Neural cell (in vitro differentiated cells): ENCODE measurements around the gene CCNDBP1. TPM values are rescaled to one million over a fixed set of nuclear protein-coding genes. Genes with fewer than 3 reads are reported as not detected.
A peak's percentile ranks its signal among the peaks of the same experiment; 100 is the strongest.

Experiments
- H2AFZ ChIP-seq: fragments of 200-600, 300-800 bp; sonication (generic), shearing (Covaris generic); 2 replicates; pipeline ENCODE4 v1.6.0; 2014; ENCODE audit warnings: low read depth, mild to moderate bottlenecking, antibody characterized with exemption, low read length, moderate library complexity
- H3F3A ChIP-seq: fragments of 200-600 bp; shearing (Covaris generic); 2 replicates; pipeline ENCODE4 v1.6.1; 2016; ENCODE audit warnings: mild to moderate bottlenecking, moderate library complexity, mixed read lengths, antibody characterized with exemption, low read length; ENCODE audit not compliant: insufficient read depth, poor library complexity, severe bottlenecking
- H3K27ac ChIP-seq: fragments of 200-600, 300-800 bp; sonication (generic), shearing (Covaris generic); 2 replicates; pipeline ENCODE4 v1.5.1; 2014; ENCODE audit warnings: mild to moderate bottlenecking, low read length, moderate library complexity
- H3K27me3 ChIP-seq: fragments of 300-800, 200-600 bp; sonication (generic), shearing (Covaris generic); 2 replicates; pipeline ENCODE4 v1.6.0; 2014; ENCODE audit warnings: mild to moderate bottlenecking, low read depth, low read length, moderate library complexity; ENCODE audit not compliant: insufficient read depth
- H3K36me3 ChIP-seq: fragments of 300-800, 200-600 bp; sonication (generic), shearing (Covaris generic); 2 replicates; pipeline ENCODE4 v1.5.1; 2014; ENCODE audit warnings: mild to moderate bottlenecking, antibody characterized with exemption, low read length, moderate library complexity; ENCODE audit not compliant: insufficient read depth
- H3K4me2 ChIP-seq: fragments of 300-800, 200-600 bp; sonication (generic), shearing (Covaris generic); 2 replicates; pipeline ENCODE4 v1.6.0; 2014; ENCODE audit warnings: mild to moderate bottlenecking, low read length
- H3K4me3 ChIP-seq: fragments of 300-800, 200-600 bp; sonication (generic), shearing (Covaris generic); 2 replicates; pipeline ENCODE4 v1.5.1; 2014; ENCODE audit warnings: mild to moderate bottlenecking, low read length, moderate library complexity
- H3K79me2 ChIP-seq: fragments of 200-600 bp; shearing (Covaris generic); replicated peaks from 2 replicates; pipeline ENCODE4 v1.6.0; 2014; ENCODE audit warnings: mild to moderate bottlenecking, low read length, moderate library complexity; ENCODE audit not compliant: insufficient read depth
- H3K9ac ChIP-seq: fragments of 300-800, 200-600 bp; sonication (generic), shearing (Covaris generic); 2 replicates; pipeline ENCODE4 v1.6.1; 2016; ENCODE audit warnings: mild to moderate bottlenecking, low read length, mixed read lengths
- H3K9me2 ChIP-seq: fragments of 200-600 bp; shearing (Covaris generic); 2 replicates; pipeline ENCODE4 v1.6.1; 2016; ENCODE audit warnings: mild to moderate bottlenecking, low read length, mixed read lengths; ENCODE audit not compliant: insufficient read depth
- H3K9me3 ChIP-seq: fragments of 200-600, 300-800 bp; sonication (generic), shearing (Covaris generic); 2 replicates; pipeline ENCODE4 v1.6.1; 2016; ENCODE audit warnings: mild to moderate bottlenecking, mixed run types, low read length, moderate library complexity, mixed read lengths
- H4K20me1 ChIP-seq: fragments of 200-600 bp; shearing (Covaris generic); 2 replicates; pipeline ENCODE4 v1.6.1; 2016; ENCODE audit warnings: mild to moderate bottlenecking, mixed run types; ENCODE audit not compliant: insufficient read depth
- EP300 ChIP-seq: fragments of 450-650 bp; conservative IDR thresholded peaks from 2 replicates; pipeline ENCODE4 v1.6.1; 2014; ENCODE audit warnings: antibody characterized with exemption, mild to moderate bottlenecking, moderate library complexity; ENCODE audit not compliant: poor library complexity, severe bottlenecking
- EZH2 ChIP-seq: fragments of 200-600, 300-800 bp; shearing (Covaris generic), sonication (generic); IDR thresholded peaks from 2 replicates; pipeline ENCODE4 v1.6.1; 2014; ENCODE audit warnings: antibody characterized with exemption, low read length, borderline replicate concordance, mild to moderate bottlenecking; ENCODE audit not compliant: insufficient read depth, poor library complexity, severe bottlenecking
- RAD21 ChIP-seq: fragments of 450-650 bp; conservative IDR thresholded peaks from 2 replicates; pipeline ENCODE4 v1.6.1; 2014; ENCODE audit warnings: antibody characterized with exemption, mild to moderate bottlenecking, moderate library complexity
- REST ChIP-seq: IDR thresholded peaks from 2 replicates; pipeline ENCODE4 v1.6.1; 2012; ENCODE audit warnings: borderline replicate concordance
- SMC3 ChIP-seq: fragments of 450-650 bp; conservative IDR thresholded peaks from 2 replicates; pipeline ENCODE4 v1.6.1; 2014; ENCODE audit warnings: antibody characterized with exemption, mild to moderate bottlenecking, moderate library complexity; ENCODE audit not compliant: poor library complexity
- polyA plus RNA-seq: library from polyadenylated mRNA; depleted of rRNA; stranded (reverse); fragments of >200 nt; gene quantifications from 2 replicates; pipeline ENCODE4 v1.2.3, GENCODE V29; 2014
- TF ChIP-seq, protein P1 (sequence below): fragments of 450-650 bp; IDR thresholded peaks from 2 replicates; pipeline ENCODE4 v1.5.1; 2014; ENCODE audit warnings: antibody characterized with exemption, mild to moderate bottlenecking, moderate library complexity; ENCODE audit not compliant: poor library complexity, severe bottlenecking

The CCNDBP1 gene
- polyA plus RNA-seq, 1 donor from 2014 or later = 67.6 TPM

- Histone ChIP-seq H3K27me3 (no peaks in the 10 kb centered on the region), H2AFZ (no peak overlapping the region), H3K9me3 (no peaks in the 10 kb centered on the region), H3K36me3 (no peaks in the 10 kb centered on the region), H3K79me2 (no peaks in the 10 kb centered on the region), H3F3A (no peaks in the 10 kb centered on the region), H3K27ac (no peak overlapping the region), H3K4me3 (no peak overlapping the region), H3K9me2 (no peaks in the 10 kb centered on the region), H3K4me2 (no peak overlapping the region), H4K20me1 (no peaks in the 10 kb centered on the region), H3K9ac (no peak overlapping the region)
- no peak for TF ChIP-seq SMC3
- TF ChIP-seq REST = no peak
- TF ChIP-seq RAD21 = no peak
- TF ChIP-seq EP300 = no peak
- TF ChIP-seq, protein P1, sequence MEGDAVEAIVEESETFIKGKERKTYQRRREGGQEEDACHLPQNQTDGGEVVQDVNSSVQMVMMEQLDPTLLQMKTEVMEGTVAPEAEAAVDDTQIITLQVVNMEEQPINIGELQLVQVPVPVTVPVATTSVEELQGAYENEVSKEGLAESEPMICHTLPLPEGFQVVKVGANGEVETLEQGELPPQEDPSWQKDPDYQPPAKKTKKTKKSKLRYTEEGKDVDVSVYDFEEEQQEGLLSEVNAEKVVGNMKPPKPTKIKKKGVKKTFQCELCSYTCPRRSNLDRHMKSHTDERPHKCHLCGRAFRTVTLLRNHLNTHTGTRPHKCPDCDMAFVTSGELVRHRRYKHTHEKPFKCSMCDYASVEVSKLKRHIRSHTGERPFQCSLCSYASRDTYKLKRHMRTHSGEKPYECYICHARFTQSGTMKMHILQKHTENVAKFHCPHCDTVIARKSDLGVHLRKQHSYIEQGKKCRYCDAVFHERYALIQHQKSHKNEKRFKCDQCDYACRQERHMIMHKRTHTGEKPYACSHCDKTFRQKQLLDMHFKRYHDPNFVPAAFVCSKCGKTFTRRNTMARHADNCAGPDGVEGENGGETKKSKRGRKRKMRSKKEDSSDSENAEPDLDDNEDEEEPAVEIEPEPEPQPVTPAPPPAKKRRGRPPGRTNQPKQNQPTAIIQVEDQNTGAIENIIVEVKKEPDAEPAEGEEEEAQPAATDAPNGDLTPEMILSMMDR = peak; percentile 43
These were observed 19.1 kb downstream of the CCNDBP1 start for GRCh38 chr15:43204016-43204901.

- Histone ChIP-seq H3K9me2 (no peaks in the 10 kb centered on the region), H3K9me3 (no peaks in the 10 kb centered on the region), H3K27ac (no peak overlapping the region), H3K9ac (no peak overlapping the region), H3K27me3 (no peaks in the 10 kb centered on the region), H3F3A (no peaks in the 10 kb centered on the region), H3K36me3 (no peaks in the 10 kb centered on the region), H3K4me2 (no peak overlapping the region), H3K4me3 (no peak overlapping the region), H3K79me2 (no peaks in the 10 kb centered on the region), H4K20me1 (no peaks in the 10 kb centered on the region), H2AFZ (no peak overlapping the region)
- no peak for TF ChIP-seq REST
- TF ChIP-seq EZH2 = no peak
- no peak for TF ChIP-seq RAD21
These were observed 20.9 kb downstream of the CCNDBP1 start for GRCh38 chr15:43206054-43206453.
